ENCODE results near the gene ACAT2. TPM values are rescaled to one million over a fixed set of nuclear protein-coding genes. Genes with fewer than 3 reads are reported as not detected.

Gene ACAT2
- total RNA-seq, 1 donor from 2014 or later: 119 TPM

DNA sequence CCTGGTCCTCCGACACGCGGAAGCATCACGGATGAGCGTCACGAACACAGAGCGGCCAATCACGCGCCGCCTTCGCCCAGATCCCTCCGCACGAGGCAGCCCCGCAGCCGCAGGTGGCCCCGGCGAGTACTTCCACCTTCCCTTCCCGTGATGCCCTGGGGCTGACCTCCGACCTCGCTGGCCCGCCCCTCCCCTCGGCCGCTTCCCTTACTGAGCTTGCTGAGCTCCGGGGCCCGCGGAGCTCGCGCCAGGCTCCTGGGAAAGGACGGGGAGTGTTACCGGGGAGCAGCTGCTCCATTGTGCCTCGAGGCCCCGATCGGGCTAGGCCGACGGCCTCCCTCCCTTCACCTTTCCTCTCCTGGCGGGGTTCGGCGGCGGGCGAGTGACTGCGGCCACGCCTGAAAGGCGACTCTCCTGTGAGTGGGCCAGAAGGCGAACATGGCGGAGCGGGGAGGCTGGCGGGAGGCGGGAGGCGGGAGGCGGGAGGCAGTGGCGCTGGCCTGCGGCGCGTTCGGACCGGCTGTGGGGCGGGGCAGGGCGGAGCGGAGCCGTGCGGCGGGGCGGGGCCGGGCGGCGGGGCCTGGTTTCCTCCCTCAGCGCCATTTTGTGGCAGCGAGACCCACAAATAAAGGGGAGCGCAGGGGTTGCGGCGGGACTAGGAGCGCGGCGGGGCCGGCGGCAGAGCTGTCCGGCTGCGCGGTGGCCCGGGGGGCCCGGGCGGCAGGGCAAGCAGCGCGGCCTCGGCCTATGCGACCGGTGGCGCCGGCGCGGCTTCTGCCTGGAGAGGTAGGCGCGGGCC is 34.7 kb upstream of the ACAT2 start, which contains the start of gene WTAP:
Gene WTAP (plus strand): TSS at position 589 of the 799 bp plus-strand sequence. CDS start 8,760 bp downstream, outside the sequence.
- peaks cover 5% of the 10 kb centered on the region for H3K9me3 Mint-ChIP-seq (ENCODE audit: unreplicated experiment)
- H3K27me3 Mint-ChIP-seq (ENCODE audit: unreplicated experiment): no peaks in the 10 kb centered on the region
- H3K4me1 Mint-ChIP-seq (ENCODE audit: unreplicated experiment): peaks cover 19% of the 10 kb centered on the region
- TF ChIP-seq, protein P1, sequence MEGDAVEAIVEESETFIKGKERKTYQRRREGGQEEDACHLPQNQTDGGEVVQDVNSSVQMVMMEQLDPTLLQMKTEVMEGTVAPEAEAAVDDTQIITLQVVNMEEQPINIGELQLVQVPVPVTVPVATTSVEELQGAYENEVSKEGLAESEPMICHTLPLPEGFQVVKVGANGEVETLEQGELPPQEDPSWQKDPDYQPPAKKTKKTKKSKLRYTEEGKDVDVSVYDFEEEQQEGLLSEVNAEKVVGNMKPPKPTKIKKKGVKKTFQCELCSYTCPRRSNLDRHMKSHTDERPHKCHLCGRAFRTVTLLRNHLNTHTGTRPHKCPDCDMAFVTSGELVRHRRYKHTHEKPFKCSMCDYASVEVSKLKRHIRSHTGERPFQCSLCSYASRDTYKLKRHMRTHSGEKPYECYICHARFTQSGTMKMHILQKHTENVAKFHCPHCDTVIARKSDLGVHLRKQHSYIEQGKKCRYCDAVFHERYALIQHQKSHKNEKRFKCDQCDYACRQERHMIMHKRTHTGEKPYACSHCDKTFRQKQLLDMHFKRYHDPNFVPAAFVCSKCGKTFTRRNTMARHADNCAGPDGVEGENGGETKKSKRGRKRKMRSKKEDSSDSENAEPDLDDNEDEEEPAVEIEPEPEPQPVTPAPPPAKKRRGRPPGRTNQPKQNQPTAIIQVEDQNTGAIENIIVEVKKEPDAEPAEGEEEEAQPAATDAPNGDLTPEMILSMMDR (IDR thresholded peaks at IDR 0.05; ENCODE audit: unreplicated experiment): no peak
- peak within 1 kb of the TSS; percentile 99 for H3K27ac Mint-ChIP-seq (ENCODE audit: unreplicated experiment)
- H3K36me3 Mint-ChIP-seq (ENCODE audit: low read depth, unreplicated experiment): peaks cover 21% of the 10 kb centered on the region
- peak; percentile 92 for DNase-seq (ENCODE audit: low spot score)
- H3K4me3 Mint-ChIP-seq (ENCODE audit: unreplicated experiment): peak within 1 kb of the TSS; percentile 96

GRCh38 chr6:159727717-159728445 is 34.0 kb upstream of the ACAT2 start:
- H3K36me3 Mint-ChIP-seq (ENCODE audit: low read depth, unreplicated experiment): peaks cover 16% of the 10 kb centered on the region
- peak overlapping the region; percentile 96 for H3K4me3 Mint-ChIP-seq (ENCODE audit: unreplicated experiment)
- H3K27ac Mint-ChIP-seq (ENCODE audit: unreplicated experiment): peak overlapping the region; percentile 91
- peaks cover 5% of the 10 kb centered on the region for H3K9me3 Mint-ChIP-seq (ENCODE audit: unreplicated experiment)
- peak; percentile 56 for DNase-seq (ENCODE audit: low spot score)
- TF ChIP-seq, protein P1 (IDR thresholded peaks at IDR 0.05; ENCODE audit: unreplicated experiment): no peak
- H3K4me1 Mint-ChIP-seq (ENCODE audit: unreplicated experiment): peaks cover 19% of the 10 kb centered on the region
- H3K27me3 Mint-ChIP-seq (ENCODE audit: unreplicated experiment): no peaks in the 10 kb centered on the region

DNA sequence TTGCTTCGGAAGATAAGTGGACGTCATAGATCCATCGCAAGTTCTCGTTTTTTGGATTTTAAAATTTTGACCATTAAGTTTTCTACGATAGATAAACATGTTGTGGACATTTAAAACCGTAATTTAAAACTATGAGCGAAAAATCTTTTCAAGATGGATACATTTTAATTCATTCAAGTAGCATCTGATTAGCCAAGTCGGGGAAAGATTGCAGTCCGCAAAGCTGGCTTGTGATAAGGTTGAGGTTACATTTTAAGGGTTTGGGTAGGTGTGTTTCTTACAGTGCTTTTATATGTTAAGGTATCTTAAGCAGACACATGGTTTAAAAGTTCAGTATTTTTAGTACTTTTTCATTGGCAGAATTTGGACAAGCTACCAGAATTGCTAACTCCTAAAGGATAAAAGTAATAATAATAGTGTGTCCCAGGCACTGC is 33.3 kb upstream of the ACAT2 start:
- Mint-ChIP-seq H3K4me1 (ENCODE audit: unreplicated experiment) (peaks cover 19% of the 10 kb centered on the region), H3K4me3 (ENCODE audit: unreplicated experiment) (peak overlapping the region; percentile 96), H3K27ac (ENCODE audit: unreplicated experiment) (peak overlapping the region; percentile 91), H3K36me3 (ENCODE audit: low read depth, unreplicated experiment) (peaks cover 11% of the 10 kb centered on the region), H3K9me3 (ENCODE audit: unreplicated experiment) (no peaks in the 10 kb centered on the region), H3K27me3 (ENCODE audit: unreplicated experiment) (no peaks in the 10 kb centered on the region)
- TF ChIP-seq, protein P1 (IDR thresholded peaks at IDR 0.05; ENCODE audit: unreplicated experiment): no peak
- no peak for DNase-seq (ENCODE audit: low spot score)

GRCh38 chr6:159729598-159730331 is 32.1 kb upstream of the ACAT2 start:
- no peaks in the 10 kb centered on the region for H3K27me3 Mint-ChIP-seq (ENCODE audit: unreplicated experiment)
- TF ChIP-seq, protein P1 (IDR thresholded peaks at IDR 0.05; ENCODE audit: unreplicated experiment): no peak
- no peaks in the 10 kb centered on the region for H3K9me3 Mint-ChIP-seq (ENCODE audit: unreplicated experiment)
- DNase-seq (ENCODE audit: low spot score): no peak
- peaks cover 19% of the 10 kb centered on the region for H3K4me1 Mint-ChIP-seq (ENCODE audit: unreplicated experiment)
- peak overlapping the region; percentile 32 for H3K27ac Mint-ChIP-seq (ENCODE audit: unreplicated experiment)
- H3K4me3 Mint-ChIP-seq (ENCODE audit: unreplicated experiment): no peak overlapping the region
- peaks cover 7% of the 10 kb centered on the region for H3K36me3 Mint-ChIP-seq (ENCODE audit: low read depth, unreplicated experiment)
